Measurements from ENCODE around the gene FMOD. TPM values are rescaled to one million over a fixed set of nuclear protein-coding genes. Genes with fewer than 3 reads are reported as not detected.

Gene FMOD
- polyA plus RNA-seq, 3 donors: not detected

- 100% methylated on average over 1 of the region's 1 CpG for WGBS (ENCODE audit: insufficient coverage)
- Mint-ChIP-seq H3K4me1 (peaks cover 16% of the 10 kb centered on the region), H3K27ac (no peak overlapping the region), H3K36me3 (peaks cover 0 to 2% of the 10 kb centered on the region in 2 donors), H3K9me3 (no peaks in the 10 kb centered on the region), H3K4me3 (no peak overlapping the region), H3K27me3 (ENCODE audit: low read depth in 3 of 3) (peaks cover 21 to 33% (median 27%) of the 10 kb centered on the region in 3 donors)
- Histone ChIP-seq H3K4me1 (ENCODE audit: control insufficient read depth in 1 of 2, insufficient read depth in 2 of 2, low read length in 2 of 2) (peaks cover 0 to 9% of the 10 kb centered on the region in 2 donors), H3K4me3 (replicated peaks in 1 of 3; ENCODE audit: low read depth in 2 of 3, low read length in 3 of 3) (no peak overlapping the region), H3K9me3 (replicated peaks in 1 of 2; ENCODE audit: control insufficient read depth in 1 of 2, insufficient read depth in 1 of 2, low read length in 2 of 2) (no peaks in the 10 kb centered on the region), H3K4me2 (replicated peaks; ENCODE audit: extremely low read depth, low read length, poor library complexity, severe bottlenecking) (no peak overlapping the region), H4K20me1 (ENCODE audit: insufficient read depth, low read length) (no peaks in the 10 kb centered on the region), H3K36me3 (replicated peaks in 1 of 2; ENCODE audit: control insufficient read depth in 1 of 2, insufficient read depth in 2 of 2, low read length in 2 of 2) (no peaks in the 10 kb centered on the region), H3K27ac (ENCODE audit: low read depth in 1 of 2, low read length in 2 of 2) (no peak overlapping the region), H2AFZ (ENCODE audit: insufficient read depth, low read depth, low read length, poor library complexity, severe bottlenecking) (no peak overlapping the region), H3K27me3 (ENCODE audit: control insufficient read depth in 2 of 2, insufficient read depth in 2 of 2, low read length in 2 of 2) (peaks cover 3% of the 10 kb centered on the region in 2 donors), H3K79me2 (ENCODE audit: insufficient read depth, low read length) (no peaks in the 10 kb centered on the region), H3K9ac (ENCODE audit: insufficient read depth, low read length, poor library complexity, severe bottlenecking) (no peak overlapping the region)
- no peak for TF ChIP-seq CTCF (IDR thresholded peaks at IDR 0.05)
- intact Hi-C loops (cut with micrococcal nuclease): loop anchor here in 1 of 2 donors (10.0 kb wide), 1 partner anchor 336 kb away; no protein-coding TSS in a partner anchor
- DNase-seq: no peak
Observed at GRCh38 chr1:203349166-203349565, 1.8 kb downstream of the FMOD start.

- peaks cover 20% of the 10 kb centered on the region for H3K4me1 Mint-ChIP-seq
- no peak overlapping the region for H2AFZ ChIP-seq (ENCODE audit: insufficient read depth, low read depth, low read length, poor library complexity, severe bottlenecking)
- no peaks in the 10 kb centered on the region for H3K9me3 ChIP-seq (replicated peaks in 1 of 2; ENCODE audit: control insufficient read depth in 1 of 2, insufficient read depth in 1 of 2, low read length in 2 of 2)
- peaks cover 23 to 33% (median 27%) of the 10 kb centered on the region in 3 donors for H3K27me3 Mint-ChIP-seq (ENCODE audit: low read depth in 3 of 3)
- H3K79me2 ChIP-seq (ENCODE audit: insufficient read depth, low read length): no peaks in the 10 kb centered on the region
- no peak overlapping the region for H3K4me3 Mint-ChIP-seq
- no peak overlapping the region for H3K27ac ChIP-seq (ENCODE audit: low read depth in 1 of 2, low read length in 2 of 2)
- H3K27ac Mint-ChIP-seq: no peak overlapping the region
- DNase-seq: no peak
- H4K20me1 ChIP-seq (ENCODE audit: insufficient read depth, low read length): no peaks in the 10 kb centered on the region
- peaks cover 5 to 15% of the 10 kb centered on the region in 2 donors for H3K27me3 ChIP-seq (ENCODE audit: control insufficient read depth in 2 of 2, insufficient read depth in 2 of 2, low read length in 2 of 2)
- no peak overlapping the region for H3K4me3 ChIP-seq (replicated peaks in 1 of 3; ENCODE audit: low read depth in 2 of 3, low read length in 3 of 3)
- peaks cover 0 to 9% of the 10 kb centered on the region in 2 donors for H3K4me1 ChIP-seq (ENCODE audit: control insufficient read depth in 1 of 2, insufficient read depth in 2 of 2, low read length in 2 of 2)
- H3K9me3 Mint-ChIP-seq: peaks cover 0 to under 1% (median 0%) of the 10 kb centered on the region in 7 donors
- TF ChIP-seq CTCF (IDR thresholded peaks at IDR 0.05): no peak
- 94% methylated on average over 3 of the region's 3 CpGs for WGBS (ENCODE audit: insufficient coverage)
- no peaks in the 10 kb centered on the region for H3K36me3 ChIP-seq (replicated peaks in 1 of 2; ENCODE audit: control insufficient read depth in 1 of 2, insufficient read depth in 2 of 2, low read length in 2 of 2)
- intact Hi-C loops (cut with micrococcal nuclease): loop anchor here in 1 of 2 donors (10.0 kb wide), 1 partner anchor 338 kb away; no protein-coding TSS in a partner anchor
- H3K9ac ChIP-seq (ENCODE audit: insufficient read depth, low read length, poor library complexity, severe bottlenecking): no peak overlapping the region
- peaks cover 0 to 2% of the 10 kb centered on the region in 2 donors for H3K36me3 Mint-ChIP-seq
- no peak overlapping the region for H3K4me2 ChIP-seq (replicated peaks; ENCODE audit: extremely low read depth, low read length, poor library complexity, severe bottlenecking)
Observed at GRCh38 chr1:203346769-203347102, 4.2 kb downstream of the FMOD start.

Data from CD14-positive monocyte (primary cell).